GM13977 (cell line): ENCODE results near the gene MRPL41.
"Not testable (repeated sequence)": the region's sequence is repeated elsewhere in the genome, so short reads cannot be mapped to it uniquely, and the experiment has no call there.

Experiments used
- DNase-seq: peaks from one replicate; pipeline ENCODE4 v3.0.0; 2012; ENCODE audit warnings: low spot score
- in situ Hi-C: fragments of 300-500 bp; cut with MboI; formaldehyde crosslinking; loops from one replicate; pipeline ENCODE4 v1.12.0; 2022; ENCODE audit warnings: low sequenced_read_pairs, low pct_unique_long_range_greater_than_20kb, mixed read lengths, inconsistent platforms; ENCODE audit not compliant: unreplicated experiment
- TF ChIP-seq, protein P1 (sequence below): IDR thresholded peaks from 2 replicates; pipeline ENCODE4 v1.5.1; 2012; ENCODE audit warnings: mild to moderate bottlenecking, control low read depth; ENCODE audit not compliant: insufficient read depth; ENCODE audit errors: extremely low read depth, missing control alignments

The MRPL41 gene

DNA sequence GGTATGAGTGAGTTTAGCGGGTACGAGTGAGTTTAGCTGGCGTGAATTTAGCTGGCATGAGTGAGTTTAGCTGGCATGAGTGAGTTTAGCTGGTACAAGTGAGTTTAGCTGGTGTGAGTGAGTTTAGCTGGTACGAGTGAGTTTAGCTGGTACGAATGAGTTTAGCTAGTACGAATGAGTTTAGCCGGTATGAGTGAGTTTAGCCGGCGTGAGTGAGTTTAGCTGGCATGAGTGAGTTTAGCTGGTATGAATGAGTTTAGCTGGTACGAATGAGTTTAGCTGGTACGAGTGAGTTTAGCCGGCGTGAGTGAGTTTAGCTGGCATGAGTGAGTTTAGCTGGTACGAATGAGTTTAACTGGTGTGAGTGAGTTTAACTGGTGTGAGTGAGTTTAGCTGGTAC, 42.5 kb upstream of the MRPL41 start:
- DNase-seq, result no peak
- in situ Hi-C loops, result no loop called here
- TF ChIP-seq, protein P1, sequence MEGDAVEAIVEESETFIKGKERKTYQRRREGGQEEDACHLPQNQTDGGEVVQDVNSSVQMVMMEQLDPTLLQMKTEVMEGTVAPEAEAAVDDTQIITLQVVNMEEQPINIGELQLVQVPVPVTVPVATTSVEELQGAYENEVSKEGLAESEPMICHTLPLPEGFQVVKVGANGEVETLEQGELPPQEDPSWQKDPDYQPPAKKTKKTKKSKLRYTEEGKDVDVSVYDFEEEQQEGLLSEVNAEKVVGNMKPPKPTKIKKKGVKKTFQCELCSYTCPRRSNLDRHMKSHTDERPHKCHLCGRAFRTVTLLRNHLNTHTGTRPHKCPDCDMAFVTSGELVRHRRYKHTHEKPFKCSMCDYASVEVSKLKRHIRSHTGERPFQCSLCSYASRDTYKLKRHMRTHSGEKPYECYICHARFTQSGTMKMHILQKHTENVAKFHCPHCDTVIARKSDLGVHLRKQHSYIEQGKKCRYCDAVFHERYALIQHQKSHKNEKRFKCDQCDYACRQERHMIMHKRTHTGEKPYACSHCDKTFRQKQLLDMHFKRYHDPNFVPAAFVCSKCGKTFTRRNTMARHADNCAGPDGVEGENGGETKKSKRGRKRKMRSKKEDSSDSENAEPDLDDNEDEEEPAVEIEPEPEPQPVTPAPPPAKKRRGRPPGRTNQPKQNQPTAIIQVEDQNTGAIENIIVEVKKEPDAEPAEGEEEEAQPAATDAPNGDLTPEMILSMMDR, result no peak

DNA sequence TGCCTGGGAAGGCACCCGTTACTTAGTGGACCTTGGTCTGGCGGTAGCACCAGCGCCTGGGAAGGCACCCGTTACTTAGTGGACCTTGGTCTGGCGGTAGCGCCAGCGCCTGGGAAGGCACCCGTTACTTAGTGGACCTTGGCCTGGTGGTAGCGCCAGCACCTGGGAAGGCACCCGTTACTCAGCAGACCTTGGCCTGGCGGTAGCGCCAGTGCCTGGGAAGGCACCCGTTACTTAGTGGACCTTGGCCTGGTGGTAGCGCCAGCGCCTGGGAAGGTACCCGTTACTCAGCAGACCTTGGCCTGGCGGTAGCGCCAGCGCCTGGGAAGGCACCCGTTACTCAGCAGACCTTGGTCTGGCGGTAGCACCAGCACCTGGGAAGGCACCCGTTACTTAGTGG, 40.6 kb upstream of the MRPL41 start:
- DNase-seq, in situ Hi-C loops: not testable (repeated sequence)

DNA sequence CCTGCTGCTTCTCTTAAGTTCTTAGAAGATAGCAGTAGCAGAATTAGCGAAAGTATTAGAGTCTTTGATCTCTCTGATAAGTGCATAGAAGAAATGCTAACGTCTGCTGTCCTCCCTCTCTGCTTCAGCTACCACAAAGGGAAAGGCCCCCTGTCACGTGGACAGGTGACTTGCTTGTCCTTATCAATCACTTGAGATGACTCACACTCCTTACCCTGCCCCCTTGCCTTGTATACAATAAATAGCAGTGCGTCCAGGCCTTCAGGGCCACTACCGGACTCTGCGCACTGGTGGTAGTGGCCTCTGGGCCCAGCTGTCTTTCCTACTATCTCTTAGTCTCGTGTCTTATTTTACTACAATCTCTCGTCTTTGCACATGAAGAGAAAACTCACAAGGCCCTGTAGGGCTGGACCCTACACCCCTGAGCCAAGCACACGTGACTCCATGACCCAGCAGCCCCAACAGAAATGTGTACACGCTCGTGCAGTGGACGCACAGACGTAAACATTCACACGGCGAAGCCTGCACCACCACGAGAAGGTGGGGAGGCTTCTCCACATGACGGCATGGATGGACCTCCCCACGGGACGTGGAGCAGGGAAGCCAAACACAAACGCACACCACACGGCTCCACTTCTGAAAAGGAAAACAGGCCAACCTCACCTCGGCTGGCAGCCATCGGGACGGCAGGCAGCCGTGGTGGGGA, 39.8 kb upstream of the MRPL41 start:
- TF ChIP-seq, protein P1, result no peak
- in situ Hi-C loops, result no loop called here
- DNase-seq, result no peak

- in situ Hi-C loops, DNase-seq: not testable (repeated sequence)
Observed at GRCh38 chr9:137513136-137513535, 38.5 kb upstream of the MRPL41 start.

- DNase-seq, in situ Hi-C loops: not testable (repeated sequence)
Observed at GRCh38 chr9:137513801-137514570, 37.7 kb upstream of the MRPL41 start.

GRCh38 chr9:137514691-137515337, 36.9 kb upstream of the MRPL41 start:
- TF ChIP-seq, protein P1, result no peak
- in situ Hi-C loops, result no loop called here
- no peak for DNase-seq

GRCh38 chr9:137515338-137515724, 36.3 kb upstream of the MRPL41 start:
- in situ Hi-C loops, result no loop called here
- TF ChIP-seq, protein P1, result no peak
- no peak for DNase-seq
